Uterus (tissue), 4 donors: ENCODE results near the gene LRRC63. TPM values are rescaled to one million over a fixed set of nuclear protein-coding genes. Genes with fewer than 3 reads are reported as not detected.

Source experiments
- DNase-seq, 2 donors: peaks; one replicate each; pipeline ENCODE4 v3.0.0-alpha.2; 2019 to 2020
- H3K27ac ChIP-seq, 2 donors: fragments of 200-600 bp; sonication (generic); 1 replicate in 1 of 2; 2 replicates in 1 of 2; pipeline ENCODE4 v1.5.1; 2016 to 2018
- H3K27me3 ChIP-seq, 2 donors: fragments of 200-600 bp; sonication (generic); one replicate each; pipeline ENCODE4 v1.5.1; 2018 to 2019; ENCODE audit warnings: control low read depth in 1 of 2
- H3K36me3 ChIP-seq, 2 donors: fragments of 200-600 bp; sonication (generic); one replicate each; pipeline ENCODE4 v1.5.1; 2019; ENCODE audit warnings: control low read depth in 1 of 2
- H3K4me1 ChIP-seq, 2 donors: fragments of 200-600 bp; sonication (generic); one replicate each; pipeline ENCODE4 v1.5.1; 2018 to 2019; ENCODE audit warnings: control low read depth in 1 of 2
- H3K4me3 ChIP-seq, 2 donors: fragments of 200-600 bp; sonication (generic); 1 replicate in 1 of 2; 2 replicates in 1 of 2; pipeline ENCODE4 v1.5.1; 2018 to 2019; ENCODE audit warnings: mild to moderate bottlenecking in 1 of 2
- H3K9me3 ChIP-seq, 2 donors: fragments of 200-600 bp; sonication (generic); one replicate each; pipeline ENCODE4 v1.5.1; 2019; ENCODE audit warnings: control low read depth in 1 of 2
- CTCF ChIP-seq, 4 experiments: fragments of 200-600 bp in 2 of 4; fragments of 450-650 bp in 2 of 4; sonication (generic) in 2 of 4; IDR thresholded peaks; one replicate each; pipeline ENCODE4 v1.5.1; 2016 to 2019; ENCODE audit warnings: antibody characterized with exemption in 4 of 4, mild to moderate bottlenecking in 2 of 4, moderate library complexity in 1 of 4
- POLR2A ChIP-seq, 2 donors: fragments of 450-650 bp; IDR thresholded peaks; one replicate each; pipeline ENCODE4 v1.6.1; 2016; ENCODE audit warnings: antibody characterized with exemption in 2 of 2, mild to moderate bottlenecking in 1 of 2, moderate library complexity in 1 of 2
- intact Hi-C: fragments of 100-400 bp; cut with DNase I; formaldehyde crosslinking; loops from one replicate; pipeline ENCODE4 v1.15.1; 2023; ENCODE audit warnings: low total_unique reads
- small RNA-seq: library from RNA; depleted of rRNA; stranded (forward); fragments of <200 nt; gene quantifications from one replicate; pipeline ENCODE3, GENCODE V24; 2016
- total RNA-seq, 4 donors: library from RNA; depleted of rRNA in 3 of 4; stranded (reverse); fragments of >200 nt in 3 of 4; gene quantifications; one replicate each; pipeline versions ENCODE4 v1.1.0 to v1.2.4, GENCODE V29; 2014 to 2023
- donor health status: DM: yes; HTN: yes; CAD: no.

The LRRC63 gene
- total RNA-seq, 4 donors from 2014 or later: 1.2 TPM; not detected in 3

- H3K27me3 ChIP-seq: no peaks in the 10 kb centered on the region
- no peak overlapping the region for H3K4me3 ChIP-seq
- H3K4me1 ChIP-seq: no peaks in the 10 kb centered on the region
- no peaks in the 10 kb centered on the region for H3K9me3 ChIP-seq
- no peaks in the 10 kb centered on the region for H3K36me3 ChIP-seq
- TF ChIP-seq CTCF (IDR thresholded peaks at IDR 0.05) (peak in 3 of 4 experiments; percentile 30 to 48 (median 48)), POLR2A (IDR thresholded peaks at IDR 0.05) (no peak)
- H3K27ac ChIP-seq: no peak overlapping the region
- intact Hi-C loops: no loop called here
- DNase-seq: peak in 1 of 2 donors; percentile 27
These were observed 109.9 kb downstream of the LRRC63 start for GRCh38 chr13:46321494-46322225.

- Histone ChIP-seq H3K4me1 (no peaks in the 10 kb centered on the region), H3K27ac (no peak overlapping the region), H3K27me3 (no peaks in the 10 kb centered on the region), H3K4me3 (no peak overlapping the region), H3K36me3 (no peaks in the 10 kb centered on the region), H3K9me3 (no peaks in the 10 kb centered on the region)
- DNase-seq: no peak
- TF ChIP-seq CTCF (IDR thresholded peaks at IDR 0.05) (no peak), POLR2A (IDR thresholded peaks at IDR 0.05) (no peak)
- intact Hi-C loops: no loop called here
These were observed 113.2 kb downstream of the LRRC63 start for GRCh38 chr13:46324976-46325375.

Small RNA genes lying within 50 kb of the gene (small RNA-seq; reads per million reads assigned to genes)
- not detected for gene RN7SKP5
- not detected for gene RN7SL288P

Other genes starting within 250 kb of the LRRC63 start
- gene ZC3H13, start 159.2 kb upstream of the LRRC63 start, total RNA-seq: 10 to 100 TPM; 16.5 to 73.0 (median 37.1) TPM
- under 1 TPM in 1 of 4 donors, not detected in 3; 0.28 TPM for gene CPB2, start 106.9 kb upstream of the LRRC63 start, total RNA-seq
- 10 to 100 TPM; 17.3 to 34.8 (median 24.7) TPM for gene LCP1, start 29.8 kb upstream of the LRRC63 start, total RNA-seq
- gene RUBCNL, start 175.3 kb downstream of the LRRC63 start, total RNA-seq: 10 to 100 TPM in 1 of 4 donors, 1 to 10 TPM in 2, under 1 TPM in 1; 0.59 to 11.8 (median 3.3) TPM